PFSK-1 (cell line): ENCODE results near the gene KRT13.
A peak's percentile ranks its signal among the peaks of the same experiment; 100 is the strongest.

Experiments
- FOXP2 ChIP-seq: optimal IDR thresholded peaks from 2 replicates; pipeline ENCODE3; 2011; ENCODE audit warnings: borderline replicate concordance, control low read depth, inconsistent platforms; ENCODE audit not compliant: insufficient read depth; ENCODE audit errors: extremely low read length, extremely low read depth
- POLR2AphosphoS5 ChIP-seq: IDR thresholded peaks from 2 replicates; pipeline ENCODE4 v1.6.1; 2012; ENCODE audit warnings: low read depth, mild to moderate bottlenecking, control low read depth, low read length, moderate library complexity
- REST ChIP-seq, 2 experiments: IDR thresholded peaks; 2 replicates each; pipeline versions ENCODE4 v1.6.1 to v1.8.0; 2011 to 2012; ENCODE audit warnings: low read depth in 2 of 2, low read length in 2 of 2, control low read depth in 1 of 2, inconsistent platforms in 1 of 2, mild to moderate bottlenecking in 1 of 2, moderate library complexity in 1 of 2; ENCODE audit not compliant: insufficient read depth in 1 of 2
- SIN3A ChIP-seq: IDR thresholded peaks from 2 replicates; pipeline ENCODE4 v1.6.1; 2012; ENCODE audit warnings: mild to moderate bottlenecking, low read length, moderate library complexity, borderline replicate concordance; ENCODE audit not compliant: insufficient read depth
- TAF1 ChIP-seq: IDR thresholded peaks from 2 replicates; pipeline ENCODE4 v1.6.1; 2012; ENCODE audit warnings: low read length, control low read depth, borderline replicate concordance; ENCODE audit not compliant: insufficient read depth

The KRT13 gene

GRCh38 chr17:41499714-41500113, 5.7 kb downstream of the KRT13 start:
- TF ChIP-seq REST (IDR thresholded peaks at IDR 0.05; ENCODE audit: insufficient read depth in 1 of 2, low read depth in 2 of 2, low read length in 2 of 2) = no peak
- TF ChIP-seq TAF1 = no peak

GRCh38 chr17:41498276-41498675, 7.1 kb downstream of the KRT13 start:
- TF ChIP-seq FOXP2 = no peak
- no peak for TF ChIP-seq POLR2AphosphoS5
- no peak for TF ChIP-seq SIN3A
- TF ChIP-seq REST (IDR thresholded peaks at IDR 0.05; ENCODE audit: insufficient read depth in 1 of 2, low read depth in 2 of 2, low read length in 2 of 2) = no peak
- TF ChIP-seq TAF1 = no peak

- TF ChIP-seq POLR2AphosphoS5 = no peak
- TF ChIP-seq TAF1 = no peak
- no peak for TF ChIP-seq REST (IDR thresholded peaks at IDR 0.05; ENCODE audit: insufficient read depth in 1 of 2, low read depth in 2 of 2, low read length in 2 of 2)
- no peak for TF ChIP-seq FOXP2
- no peak for TF ChIP-seq SIN3A
These were observed 8.5 kb downstream of the KRT13 start for GRCh38 chr17:41496803-41497484.

- no peak for TF ChIP-seq POLR2AphosphoS5
These were observed 10.9 kb downstream of the KRT13 start for GRCh38 chr17:41494524-41494923.

GRCh38 chr17:41492771-41493170, 12.6 kb downstream of the KRT13 start:
- no peak for TF ChIP-seq FOXP2
- TF ChIP-seq REST (IDR thresholded peaks at IDR 0.05; ENCODE audit: insufficient read depth in 1 of 2, low read depth in 2 of 2, low read length in 2 of 2) = 0 out of 4 replicates have a peak, but pooled peaks of 1 of the 2 experiments have one; percentile 28
